ENCODE measurements around the gene NALCN. TPM values are rescaled to one million over a fixed set of nuclear protein-coding genes. Genes with fewer than 3 reads are reported as not detected.
"Not testable (repeated sequence)": the region's sequence is repeated elsewhere in the genome, so short reads cannot be mapped to it uniquely, and the experiment has no call there.

Gene NALCN
- total and polyA plus RNA-seq, 2 of the 8 experiments (the other 6 are each of a cell fraction or from before 2014, with no cell fraction given): 0.26 to 0.54 TPM

- H4K20me1 ChIP-seq (replicated peaks in 1 of 2; ENCODE audit: control insufficient read depth in 1 of 2, insufficient read depth in 2 of 2, low read length in 2 of 2); H2BK120ac ChIP-seq (replicated peaks; ENCODE audit: low read depth, low read length); H3K4me1 ChIP-seq (replicated peaks in 1 of 4; ENCODE audit: control insufficient read depth in 3 of 4, insufficient read depth in 4 of 4, low read length in 3 of 4); CTCF ChIA-PET (ENCODE audit: partially characterized antibody); H2AK5ac ChIP-seq (ENCODE audit: low read depth, low read length); H2BK5ac ChIP-seq (ENCODE audit: low read depth, low read length); DNase-seq (ENCODE audit: low read depth in 1 of 2, low spot score in 2 of 2); H2BK15ac ChIP-seq (ENCODE audit: low read length); H4K5ac ChIP-seq (ENCODE audit: insufficient read length, low read depth, low read length); H3K27me3 ChIP-seq (replicated peaks in 1 of 4; ENCODE audit: control insufficient read depth in 3 of 4, extremely low read depth in 1 of 4, insufficient read depth in 3 of 4, low read length in 3 of 4); H3K4me2 ChIP-seq (ENCODE audit: insufficient read depth in 1 of 2, low read depth in 2 of 2, low read length in 2 of 2); H3K23ac ChIP-seq (ENCODE audit: insufficient read length); H3K27ac ChIP-seq (ENCODE audit: low read depth, low read length); H3K4ac ChIP-seq (replicated peaks; ENCODE audit: insufficient read length, low read depth, low read length); FAIRE-seq; H2AFZ ChIP-seq (ENCODE audit: low read length); H4K91ac ChIP-seq (replicated peaks; ENCODE audit: insufficient read length, low read length); H2BK20ac ChIP-seq (ENCODE audit: low read length); H3K9me3 ChIP-seq (ENCODE audit: insufficient read depth in 2 of 2, low read depth in 1 of 2, low read length in 1 of 2); POLR2A ChIA-PET (ENCODE audit: partially characterized antibody); H3K36me3 ChIP-seq (ENCODE audit: control insufficient read depth in 2 of 4, insufficient read depth in 4 of 4, low read length in 3 of 4); H3K79me2 ChIP-seq (ENCODE audit: control insufficient read depth in 1 of 2, insufficient read depth in 2 of 2, low read length in 2 of 2); H3K14ac ChIP-seq (ENCODE audit: insufficient read length); H2BK12ac ChIP-seq (ENCODE audit: low read depth, low read length); H3K23me2 ChIP-seq (ENCODE audit: low read depth, low read length); H3K56ac ChIP-seq (replicated peaks; ENCODE audit: insufficient read length, low read depth, low read length); H3K79me1 ChIP-seq (ENCODE audit: low read depth, low read length); H3K18ac ChIP-seq (ENCODE audit: extremely low read depth, low read length); H4K8ac ChIP-seq (ENCODE audit: extremely low read depth, insufficient read depth, low read length); H3K9ac ChIP-seq (replicated peaks in 1 of 4; ENCODE audit: extremely low read depth in 1 of 4, low read depth in 3 of 4, low read length in 3 of 4); H3K4me3 ChIP-seq (ENCODE audit: extremely low read depth in 1 of 4, insufficient read depth in 2 of 4, low read depth in 3 of 4, low read length in 4 of 4): not testable (repeated sequence)
- WGBS, 2 experiments (ENCODE audit: extremely low coverage in 1 of 2, insufficient coverage in 1 of 2, insufficient read length in 1 of 2, insufficient replicate concordance in 2 of 2, low coverage in 1 of 2, low lambda C conversion rate in 2 of 2, missing lambda C conversion rate in 1 of 2): 92% methylated on average over 1 of the region's 1 CpG; no CpG with 5 or more reads in 1 of the 2 experiments
Measured at GRCh38 chr13:101313479-101313878, 102.8 kb downstream of the NALCN start.

Measured in H1 (cell line).